ENCODE results near the gene PKHD1. TPM values are rescaled to one million over a fixed set of nuclear protein-coding genes. Genes with fewer than 3 reads are reported as not detected.

Gene PKHD1
- total RNA-seq, 4 donors from 2014 or later = 0.04 to 0.32 (median 0.22) TPM; not detected in 1

GRCh38 chr6:51841626-51842025, 245.8 kb downstream of the PKHD1 start:
- intact Hi-C loops (cut with DNase I; ENCODE audit: low total_unique reads) = no loop called here
- no peak for DNase-seq (ENCODE audit: low spot score in 2 of 2)
- no peak overlapping the region for H3K4me3 ChIP-seq (ENCODE audit: low read depth, poor library complexity, severe bottlenecking)
- WGBS, 2 donors = 88 to 95% methylated on average over 2 of the region's 2 CpGs
- TF ChIP-seq POLR2A (IDR thresholded peaks at IDR 0.05) (no peak), CTCF (IDR thresholded peaks at IDR 0.05) (no peak)

- no peak for DNase-seq (ENCODE audit: low spot score in 2 of 2)
- intact Hi-C loops (cut with DNase I; ENCODE audit: low total_unique reads) = loop anchor here (10.0 kb wide), 1 partner anchor 125 kb away; no protein-coding TSS in a partner anchor
- WGBS, 2 donors = 56 to 57% methylated on average over 4 of the region's 4 CpGs
- H3K4me3 ChIP-seq (ENCODE audit: low read depth, poor library complexity, severe bottlenecking) = no peak overlapping the region
- TF ChIP-seq CTCF (IDR thresholded peaks at IDR 0.05) (no peak), POLR2A (IDR thresholded peaks at IDR 0.05) (no peak)
Observed at GRCh38 chr6:51839726-51840374, 247.6 kb downstream of the PKHD1 start.

GRCh38 chr6:51830666-51831065, 256.7 kb downstream of the PKHD1 start:
- intact Hi-C loops (cut with DNase I; ENCODE audit: low total_unique reads) = loop anchor here (10.0 kb wide), 1 partner anchor 134 kb away; no protein-coding TSS in a partner anchor
- 18 to 19% methylated on average over 1 of the region's 1 CpG for WGBS, 2 donors
- DNase-seq (ENCODE audit: low spot score in 2 of 2) = no peak
- TF ChIP-seq CTCF (IDR thresholded peaks at IDR 0.05) (no peak), POLR2A (IDR thresholded peaks at IDR 0.05) (no peak)
- H3K4me3 ChIP-seq (ENCODE audit: low read depth, poor library complexity, severe bottlenecking) = no peak overlapping the region

- 93 to 94% methylated on average over 1 of the region's 1 CpG for WGBS, 2 donors
- TF ChIP-seq POLR2A (IDR thresholded peaks at IDR 0.05) (no peak), CTCF (IDR thresholded peaks at IDR 0.05) (no peak)
- intact Hi-C loops (cut with DNase I; ENCODE audit: low total_unique reads) = no loop called here
- no peak for DNase-seq (ENCODE audit: low spot score in 2 of 2)
- H3K4me3 ChIP-seq (ENCODE audit: low read depth, poor library complexity, severe bottlenecking) = no peak overlapping the region
Observed at GRCh38 chr6:51827580-51827979, 259.8 kb downstream of the PKHD1 start.

GRCh38 chr6:51824940-51825339, 262.5 kb downstream of the PKHD1 start:
- no peak for DNase-seq (ENCODE audit: low spot score in 2 of 2)
- no peak overlapping the region for H3K4me3 ChIP-seq (ENCODE audit: low read depth, poor library complexity, severe bottlenecking)
- no peak for TF ChIP-seq CTCF (IDR thresholded peaks at IDR 0.05)
- no peak for TF ChIP-seq POLR2A (IDR thresholded peaks at IDR 0.05)
- intact Hi-C loops (cut with DNase I; ENCODE audit: low total_unique reads) = no loop called here

- intact Hi-C loops (cut with DNase I; ENCODE audit: low total_unique reads) = no loop called here
- no peak for TF ChIP-seq POLR2A (IDR thresholded peaks at IDR 0.05)
- no peak overlapping the region for H3K4me3 ChIP-seq (ENCODE audit: low read depth, poor library complexity, severe bottlenecking)
- DNase-seq (ENCODE audit: low spot score in 2 of 2) = no peak
Observed at GRCh38 chr6:51820555-51820954, 266.9 kb downstream of the PKHD1 start.
